Measurements from ENCODE around the gene OR14J1. TPM values are rescaled to one million over a fixed set of nuclear protein-coding genes. Genes with fewer than 3 reads are reported as not detected.
"Not testable (repeated sequence)": the region's sequence is repeated elsewhere in the genome, so short reads cannot be mapped to it uniquely, and the experiment has no call there.

OR14J1 gene
- total RNA-seq, 4 donors from 2014 or later: not detected

DNA sequence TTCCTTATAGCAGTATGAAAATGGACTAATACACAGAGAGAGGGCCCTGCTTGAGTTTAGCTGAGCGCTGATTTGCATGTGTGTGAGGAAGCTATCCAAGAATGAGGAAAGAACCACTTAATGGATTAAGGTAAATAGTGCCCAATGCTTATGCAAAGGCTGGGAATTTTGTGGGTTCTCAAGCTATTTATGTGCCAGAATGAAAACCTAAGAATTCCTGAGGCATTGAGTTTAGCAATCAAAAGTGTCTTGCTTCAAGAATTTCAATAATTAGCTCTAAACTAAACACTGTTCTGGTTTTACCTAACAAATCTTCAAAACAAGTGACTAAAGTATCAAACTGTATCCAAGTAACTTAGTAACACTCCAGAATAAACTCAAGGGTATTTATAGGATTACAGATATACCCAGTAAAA lies 7.0 kb upstream of the OR14J1 start:
- Histone ChIP-seq H3K36me3 (no peaks in the 10 kb centered on the region), H3K4me3 (no peak overlapping the region), H3K27me3 (no peaks in the 10 kb centered on the region), H3K9me3 (no peaks in the 10 kb centered on the region), H3K4me1 (no peaks in the 10 kb centered on the region), H3K27ac (no peak overlapping the region)
- in situ Hi-C loops (cut with MboI; ENCODE audit: low pct_ligation_motif_present in 1 of 4, low pct_unique_long_range_greater_than_20kb in 1 of 4, low sequenced_read_pairs in 3 of 4): no loop called here
- WGBS, 2 donors (ENCODE audit: low coverage in 1 of 2): 87% methylated on average over 1 of the region's 1 CpG; no CpG with 5 or more reads in 1 of the 2 donors
- intact Hi-C loops (cut with DNase I; ENCODE audit: low total_unique reads): no loop called here
- DNase-seq: no peak
- TF ChIP-seq CTCF (IDR thresholded peaks at IDR 0.05) (no peak), POLR2A (IDR thresholded peaks at IDR 0.05) (no peak), POLR2AphosphoS5 (IDR thresholded peaks at IDR 0.05) (no peak), EP300 (IDR thresholded peaks at IDR 0.05; ENCODE audit: low read depth) (no peak)

DNA sequence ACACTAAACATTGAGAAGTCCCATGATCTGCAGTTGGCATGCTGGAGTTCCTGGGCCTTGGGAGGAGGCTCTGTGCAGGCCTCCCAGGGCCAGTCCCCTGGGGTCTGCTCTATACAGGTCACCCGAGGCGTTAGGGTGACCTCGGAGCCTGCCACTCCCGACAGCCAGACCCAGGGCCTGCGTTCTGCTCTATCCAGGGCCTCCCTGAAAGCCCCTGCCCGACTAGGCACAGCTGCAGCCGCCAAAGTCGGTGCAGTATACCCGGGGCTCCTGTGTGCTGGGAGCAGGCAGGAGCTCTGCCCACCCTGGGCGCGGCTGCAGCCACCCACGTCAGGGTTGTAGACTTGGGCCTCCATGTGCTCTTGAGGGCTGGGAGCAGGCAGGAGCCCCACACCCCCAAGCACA lies 6.3 kb upstream of the OR14J1 start:
- intact Hi-C loops (cut with DNase I; ENCODE audit: low total_unique reads): no loop called here
- H3K27me3 ChIP-seq: no peaks in the 10 kb centered on the region
- no peaks in the 10 kb centered on the region for H3K36me3 ChIP-seq
- H3K4me3 ChIP-seq: no peak overlapping the region
- WGBS, 2 donors (ENCODE audit: low coverage in 1 of 2): 86% methylated on average over 12 of the region's 12 CpGs; no CpG with 5 or more reads in 1 of the 2 donors
- no peak for DNase-seq
- H3K4me1 ChIP-seq: no peaks in the 10 kb centered on the region
- H3K9me3 ChIP-seq: no peaks in the 10 kb centered on the region
- H3K27ac ChIP-seq: no peak overlapping the region
- TF ChIP-seq CTCF (IDR thresholded peaks at IDR 0.05) (no peak), POLR2A (IDR thresholded peaks at IDR 0.05) (no peak), EP300 (IDR thresholded peaks at IDR 0.05; ENCODE audit: low read depth) (no peak), POLR2AphosphoS5 (IDR thresholded peaks at IDR 0.05) (no peak)
- in situ Hi-C loops (cut with MboI; ENCODE audit: low pct_ligation_motif_present in 1 of 4, low pct_unique_long_range_greater_than_20kb in 1 of 4, low sequenced_read_pairs in 3 of 4): no loop called here

DNA sequence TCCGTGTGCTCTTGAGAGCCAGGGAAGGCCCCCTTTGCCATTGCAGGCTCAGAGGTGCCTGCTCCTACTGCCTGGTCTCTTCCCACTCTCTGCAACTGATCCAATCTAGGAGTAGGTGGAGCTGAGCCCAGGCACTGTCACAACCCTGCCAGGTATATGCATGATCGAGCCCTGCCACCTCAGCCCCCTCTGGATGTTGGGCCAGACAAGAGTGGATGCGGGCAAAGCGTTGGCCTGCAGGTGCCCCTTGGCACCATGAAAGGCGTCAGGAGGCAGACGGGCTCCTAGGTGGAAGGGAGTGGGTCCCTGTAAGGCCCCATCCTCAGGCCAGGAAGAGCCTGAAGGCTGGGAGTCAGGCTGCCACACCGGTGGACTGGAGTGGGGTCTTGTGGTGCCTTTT lies 5.9 kb upstream of the OR14J1 start:
- H3K27ac ChIP-seq: no peak overlapping the region
- in situ Hi-C loops (cut with MboI; ENCODE audit: low pct_ligation_motif_present in 1 of 4, low pct_unique_long_range_greater_than_20kb in 1 of 4, low sequenced_read_pairs in 3 of 4) (no loop called here), intact Hi-C loops (cut with DNase I; ENCODE audit: low total_unique reads) (no loop called here)
- no peaks in the 10 kb centered on the region for H3K36me3 ChIP-seq
- no peak for TF ChIP-seq EP300 (IDR thresholded peaks at IDR 0.05; ENCODE audit: low read depth)
- H3K9me3 ChIP-seq: no peaks in the 10 kb centered on the region
- DNase-seq: no peak
- WGBS, 2 donors (ENCODE audit: low coverage in 1 of 2): 82% methylated on average over 7 of the region's 7 CpGs; no CpG with 5 or more reads in 1 of the 2 donors
- H3K27me3 ChIP-seq: no peaks in the 10 kb centered on the region
- H3K4me1 ChIP-seq: no peaks in the 10 kb centered on the region
- H3K4me3 ChIP-seq: no peak overlapping the region

DNA sequence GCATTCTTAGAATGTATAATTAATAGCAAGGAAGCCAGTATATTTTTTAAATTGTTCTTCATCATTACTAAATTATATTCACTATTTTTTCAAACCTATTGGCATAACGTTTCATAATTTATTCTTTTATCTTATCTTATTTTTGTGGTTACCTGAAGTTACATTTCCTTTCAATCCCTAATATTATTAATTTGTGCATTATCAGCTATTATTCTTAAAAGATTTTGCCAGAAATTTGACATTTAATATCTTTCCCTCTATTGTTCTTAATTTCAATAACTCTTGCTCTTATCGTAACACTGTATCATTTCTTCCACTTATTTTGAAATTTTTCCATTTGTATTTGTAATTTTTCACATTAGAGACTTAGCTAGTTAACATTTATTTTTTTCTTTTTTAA lies 18.4 kb downstream of the OR14J1 start:
- no peaks in the 10 kb centered on the region for H3K4me1 ChIP-seq
- TF ChIP-seq CTCF (IDR thresholded peaks at IDR 0.05) (no peak), POLR2AphosphoS5 (IDR thresholded peaks at IDR 0.05) (no peak)
- 81 to 84% methylated on average over 2 of the region's 2 CpGs for WGBS, 2 donors (ENCODE audit: low coverage in 1 of 2)

DNA sequence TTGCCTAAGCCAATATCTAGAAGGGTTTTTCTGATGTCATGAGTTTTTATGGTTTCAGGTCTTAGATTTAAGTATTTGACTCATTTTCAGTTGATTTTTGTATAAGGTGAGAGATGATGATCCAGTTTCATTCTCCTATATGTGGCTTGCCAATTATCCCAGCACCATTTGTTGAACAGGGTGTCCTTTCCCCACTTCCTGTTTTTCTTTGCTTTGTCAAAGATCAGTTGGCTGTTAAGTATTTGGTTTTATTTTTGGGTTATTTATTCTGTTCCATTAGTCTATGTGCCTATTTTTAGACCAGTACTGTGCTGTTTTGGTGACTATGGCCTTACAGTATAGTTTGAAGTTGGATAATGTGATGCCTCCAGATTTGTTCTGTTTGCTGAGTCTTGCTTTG lies 21.8 kb downstream of the OR14J1 start:
- DNase-seq; intact Hi-C loops (cut with DNase I; ENCODE audit: low total_unique reads); H3K9me3 ChIP-seq; in situ Hi-C loops (cut with MboI; ENCODE audit: low pct_ligation_motif_present in 1 of 4, low pct_unique_long_range_greater_than_20kb in 1 of 4, low sequenced_read_pairs in 3 of 4); H3K27ac ChIP-seq; H3K27me3 ChIP-seq; H3K4me3 ChIP-seq; H3K4me1 ChIP-seq; H3K36me3 ChIP-seq: not testable (repeated sequence)

More for the DNA sequence above, 18.4 kb downstream of the OR14J1 start:
- no peak overlapping the region for H3K4me3 ChIP-seq
- in situ Hi-C loops (cut with MboI; ENCODE audit: low pct_ligation_motif_present in 1 of 4, low pct_unique_long_range_greater_than_20kb in 1 of 4, low sequenced_read_pairs in 3 of 4): no loop called here
- DNase-seq: no peak
- no peaks in the 10 kb centered on the region for H3K9me3 ChIP-seq
- H3K27me3 ChIP-seq: no peaks in the 10 kb centered on the region
- no peaks in the 10 kb centered on the region for H3K36me3 ChIP-seq
- intact Hi-C loops (cut with DNase I; ENCODE audit: low total_unique reads): no loop called here
- no peak overlapping the region for H3K27ac ChIP-seq

Data from transverse colon (tissue), 4 donors.